Omental fat pad (tissue), 4 donors: ENCODE results near the gene VTN. TPM values are rescaled to one million over a fixed set of nuclear protein-coding genes. Genes with fewer than 3 reads are reported as not detected.

Experiments
- ATAC-seq: fragments of 150-250 bp; one replicate; pipeline ENCODE4 v1.9.1; 2016; ENCODE audit warnings: mild to moderate bottlenecking, moderate library complexity; ENCODE audit not compliant: low FRiP score
- DNase-seq: peaks from one replicate; pipeline ENCODE4 v3.0.0-alpha.2; 2019; ENCODE audit warnings: low spot score
- total RNA-seq, 4 donors: library from RNA; depleted of rRNA; stranded (reverse); fragments of >200 nt; gene quantifications; one replicate each; pipeline ENCODE4 v1.1.0, GENCODE V29; 2016
- TF ChIP-seq, protein P1 (sequence below), 3 donors: fragments of 450-650 bp; IDR thresholded peaks; one replicate each; pipeline ENCODE4 v1.5.1; 2016 to 2017; ENCODE audit warnings: antibody characterized with exemption in 3 of 3, mild to moderate bottlenecking in 3 of 3, moderate library complexity in 2 of 3

Gene VTN
- total RNA-seq, 4 donors from 2014 or later: 3.2 to 82.4 (median 14.7) TPM

DNA sequence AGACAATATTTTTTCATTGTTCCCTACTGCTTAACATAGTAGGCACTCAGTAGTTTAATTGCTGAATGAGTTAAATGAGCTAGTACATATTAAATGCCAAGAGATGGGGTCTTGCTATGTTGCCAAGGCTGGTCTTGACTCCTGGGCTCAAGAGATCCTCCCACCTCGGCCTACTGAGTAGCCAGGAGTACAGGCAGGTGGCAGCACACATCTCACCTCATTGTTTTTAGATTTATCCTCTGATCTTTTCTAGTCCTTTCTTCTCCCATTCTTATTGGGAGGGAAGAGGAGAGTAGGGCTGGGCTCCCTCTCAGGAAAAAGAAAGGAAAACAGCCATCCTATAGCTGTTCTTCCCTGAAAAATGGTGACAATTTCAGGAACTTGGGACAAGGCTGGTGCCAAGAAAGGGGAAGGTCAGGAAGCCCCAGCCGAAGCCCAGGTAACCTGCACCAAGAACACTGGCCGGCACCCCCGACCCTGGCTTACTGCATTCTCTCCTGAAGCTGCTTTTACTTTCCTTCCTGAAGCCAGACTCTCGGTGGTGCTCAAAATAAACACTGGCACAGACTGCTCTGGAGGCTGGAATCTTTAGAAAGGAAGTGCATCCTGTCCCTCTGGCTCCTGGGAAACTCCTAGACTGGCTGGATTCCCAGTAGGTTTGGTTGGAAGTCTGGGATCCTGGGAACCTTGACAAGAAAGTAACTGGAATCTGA, 31.9 kb downstream of the VTN start:
- TF ChIP-seq, protein P1, sequence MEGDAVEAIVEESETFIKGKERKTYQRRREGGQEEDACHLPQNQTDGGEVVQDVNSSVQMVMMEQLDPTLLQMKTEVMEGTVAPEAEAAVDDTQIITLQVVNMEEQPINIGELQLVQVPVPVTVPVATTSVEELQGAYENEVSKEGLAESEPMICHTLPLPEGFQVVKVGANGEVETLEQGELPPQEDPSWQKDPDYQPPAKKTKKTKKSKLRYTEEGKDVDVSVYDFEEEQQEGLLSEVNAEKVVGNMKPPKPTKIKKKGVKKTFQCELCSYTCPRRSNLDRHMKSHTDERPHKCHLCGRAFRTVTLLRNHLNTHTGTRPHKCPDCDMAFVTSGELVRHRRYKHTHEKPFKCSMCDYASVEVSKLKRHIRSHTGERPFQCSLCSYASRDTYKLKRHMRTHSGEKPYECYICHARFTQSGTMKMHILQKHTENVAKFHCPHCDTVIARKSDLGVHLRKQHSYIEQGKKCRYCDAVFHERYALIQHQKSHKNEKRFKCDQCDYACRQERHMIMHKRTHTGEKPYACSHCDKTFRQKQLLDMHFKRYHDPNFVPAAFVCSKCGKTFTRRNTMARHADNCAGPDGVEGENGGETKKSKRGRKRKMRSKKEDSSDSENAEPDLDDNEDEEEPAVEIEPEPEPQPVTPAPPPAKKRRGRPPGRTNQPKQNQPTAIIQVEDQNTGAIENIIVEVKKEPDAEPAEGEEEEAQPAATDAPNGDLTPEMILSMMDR (IDR thresholded peaks at IDR 0.05): no peak
- DNase-seq: no peak
- ATAC-seq: no peak

DNA sequence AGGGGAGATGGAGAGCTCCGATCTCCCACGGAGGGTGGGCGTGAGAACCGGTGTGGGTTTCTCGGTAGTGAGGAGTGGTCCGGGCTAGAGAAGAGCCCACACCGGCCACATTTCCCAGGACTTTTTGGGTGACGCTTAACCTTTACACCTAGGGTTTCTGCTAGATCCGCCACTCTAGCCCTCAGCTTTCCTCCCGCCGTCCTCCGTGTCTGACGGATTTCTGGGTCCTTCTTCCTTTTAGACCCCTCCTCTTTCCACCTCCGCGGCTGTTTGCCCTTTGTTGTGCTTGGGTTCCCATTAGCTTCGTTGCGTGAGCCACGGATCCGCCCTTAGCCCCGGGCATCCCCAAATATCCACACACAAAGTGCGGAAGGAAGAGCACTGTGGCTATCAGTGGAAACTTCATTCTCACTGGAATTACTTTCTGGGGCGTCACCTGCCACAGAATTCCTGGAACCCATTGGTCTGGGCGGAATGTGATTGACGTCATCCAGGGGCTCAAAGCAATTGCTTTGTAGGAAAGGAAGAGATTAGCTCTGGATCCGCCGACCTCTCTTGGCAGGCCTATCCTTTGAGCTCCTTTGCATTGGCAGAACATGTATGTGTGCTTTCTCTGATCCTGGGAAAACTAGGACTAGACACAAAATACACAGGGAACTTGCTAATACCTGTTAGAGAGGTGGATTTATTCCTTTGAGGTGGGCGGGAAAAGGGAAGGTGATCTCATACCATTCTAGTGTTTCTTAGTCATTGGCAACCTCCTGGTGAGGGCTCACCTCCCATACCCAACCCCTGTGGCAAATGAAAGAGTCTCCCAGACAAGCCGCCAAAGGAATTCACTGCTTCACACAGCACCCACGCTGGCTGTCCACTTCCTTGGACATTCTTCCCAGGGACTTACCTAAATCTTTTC, 33.9 kb downstream of the VTN start:
- TF ChIP-seq, protein P1 (IDR thresholded peaks at IDR 0.05): no peak
- DNase-seq: no peak
- peak; percentile 43 for ATAC-seq

DNA sequence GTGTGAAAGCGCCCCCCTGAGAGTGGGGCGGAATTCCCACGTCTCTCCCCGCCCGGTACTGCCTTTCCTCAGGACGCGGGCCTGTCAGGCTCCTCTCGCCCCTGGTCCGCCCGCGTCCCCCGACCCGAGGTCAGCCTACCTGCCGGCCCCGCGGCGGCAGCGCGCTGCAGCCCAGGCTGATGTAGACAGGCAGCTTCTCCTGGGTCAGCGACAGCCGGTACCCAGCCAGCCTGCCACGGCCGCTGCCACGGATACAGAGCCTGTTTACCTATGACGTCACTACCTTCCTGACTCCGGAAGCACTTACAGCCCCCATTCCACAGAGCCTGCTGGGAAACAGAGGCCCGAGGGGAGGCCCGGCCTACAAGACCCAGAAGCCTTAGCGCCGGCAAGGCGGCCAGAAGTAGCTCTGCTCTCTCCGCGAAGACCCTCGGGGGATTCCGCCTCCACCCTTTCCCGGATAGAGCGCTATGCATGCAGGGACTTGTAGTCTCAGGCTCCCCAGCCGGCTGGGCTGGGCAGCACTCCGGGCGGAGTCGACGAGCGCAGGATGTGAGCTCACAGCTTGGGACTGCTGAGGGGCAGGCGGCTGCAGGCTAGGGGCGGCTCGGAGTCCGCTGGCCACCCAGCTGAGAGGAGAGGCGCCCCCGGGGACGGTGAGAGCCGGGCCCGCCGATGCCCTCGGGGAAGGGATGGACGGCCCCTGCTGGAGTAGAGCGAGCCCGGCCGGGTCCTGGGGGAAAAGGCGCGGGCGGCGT, 34.7 kb downstream of the VTN start, which contains the start of the genes IFT20 and TNFAIP1:
Gene IFT20, minus strand, starts transcription at position 272 of the 758 bp plus-strand sequence. CDS start 3,487 bp downstream, outside the sequence.
Gene TNFAIP1, plus strand, starts transcription at position 561 of the 758 bp plus-strand sequence. CDS start 3,761 bp downstream, outside the sequence.
- DNase-seq: peak; percentile 86
- TF ChIP-seq, protein P1 (IDR thresholded peaks at IDR 0.05): no peak

DNA sequence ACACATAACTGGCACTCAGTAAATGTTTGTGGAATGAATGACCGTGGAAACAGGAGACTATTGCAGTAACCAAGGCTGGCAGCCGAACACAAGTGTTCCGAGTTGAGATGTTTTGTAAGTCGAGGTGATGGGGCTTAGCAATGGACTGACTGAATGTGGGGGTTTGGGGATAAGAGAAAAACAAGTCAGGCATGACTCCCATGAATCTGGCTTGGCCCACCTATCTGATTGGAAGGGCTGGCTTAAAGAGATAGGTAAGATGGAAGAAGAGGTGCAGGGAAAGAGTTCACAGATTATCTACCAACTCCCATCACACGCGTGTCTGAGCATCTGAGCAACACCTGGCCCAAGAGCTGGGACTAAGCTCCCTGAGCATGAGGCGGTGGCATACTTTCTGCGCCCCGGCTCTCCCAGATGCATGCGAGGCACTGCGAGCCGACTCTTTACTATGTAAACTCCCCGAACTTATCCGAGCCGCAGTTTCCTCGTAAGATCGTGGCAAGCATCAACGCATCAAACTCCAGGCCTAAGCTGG, 35.4 kb downstream of the VTN start:
- TF ChIP-seq, protein P1 (IDR thresholded peaks at IDR 0.05): no peak
- no peak for ATAC-seq
- DNase-seq: no peak

More for the DNA sequence above, 34.7 kb downstream of the VTN start, which contains the start of the genes IFT20 and TNFAIP1:
- ATAC-seq: peak; percentile 98

DNA sequence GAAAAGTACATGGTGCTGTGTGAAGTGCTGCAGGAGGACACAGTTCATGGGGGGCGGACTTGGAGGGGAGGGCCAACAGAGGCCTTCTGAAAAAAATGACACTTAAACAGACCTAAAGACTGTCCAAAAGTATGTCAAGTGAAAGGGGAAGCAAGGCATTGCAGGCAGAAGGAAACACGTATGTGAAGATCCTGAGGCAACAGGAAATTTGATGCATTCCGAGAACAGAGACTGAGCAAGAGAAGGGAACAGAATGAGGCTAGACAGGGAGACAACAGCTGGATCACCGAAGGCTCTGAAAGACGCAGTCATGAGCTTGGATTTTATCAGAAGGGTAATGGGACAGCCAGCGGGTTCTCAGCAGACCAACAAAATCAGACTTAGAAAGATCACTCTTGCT, 35.9 kb downstream of the VTN start:
- ATAC-seq (no peak), DNase-seq (no peak)
- TF ChIP-seq, protein P1 (IDR thresholded peaks at IDR 0.05): no peak

DNA sequence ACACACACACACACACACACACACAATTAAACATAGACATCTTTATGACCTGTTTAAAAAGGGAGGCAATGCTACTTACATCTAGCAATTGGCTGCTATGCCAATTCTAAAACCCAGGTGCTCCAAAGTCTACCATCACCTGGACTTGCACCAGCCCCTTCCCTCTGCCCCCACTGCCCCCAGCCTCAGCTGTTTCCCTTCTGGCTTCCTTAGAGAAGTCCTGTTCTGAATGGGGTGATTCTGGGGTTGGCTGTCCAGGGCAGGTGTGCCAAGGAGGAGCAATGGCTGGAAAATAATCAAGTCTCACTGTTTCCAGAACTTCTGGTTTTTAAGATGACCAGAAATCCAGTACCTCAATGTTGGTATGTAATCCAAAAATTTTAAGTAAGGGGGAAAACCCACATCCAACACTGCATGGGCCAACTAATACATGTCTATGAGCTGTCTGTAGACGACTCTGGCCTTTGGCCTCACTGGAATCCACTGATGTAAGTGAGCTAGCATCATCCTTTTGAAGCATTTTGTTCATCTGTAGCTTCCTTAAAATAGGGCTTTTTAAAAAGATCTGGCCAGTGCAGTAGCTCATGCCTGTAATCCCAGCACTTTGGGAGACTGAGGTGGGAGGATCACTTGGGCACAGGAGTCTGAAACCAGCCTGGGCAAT, 36.9 kb downstream of the VTN start:
- ATAC-seq (no peak), DNase-seq (no peak)
- TF ChIP-seq, protein P1 (IDR thresholded peaks at IDR 0.05): no peak
